Renal cortical epithelial cell (primary cell): ENCODE measurements around the gene FAM98B. TPM values are rescaled to one million over a fixed set of nuclear protein-coding genes. Genes with fewer than 3 reads are reported as not detected.

Source experiments
- DNase-seq: peaks from one replicate; pipeline ENCODE4 v3.0.0-alpha.2; 2011; ENCODE audit warnings: low read depth
- total RNA-seq: library from RNA; depleted of rRNA; stranded (reverse); fragments of >200 nt; gene quantifications from 2 replicates; pipeline ENCODE4 v1.2.3, GENCODE V29; 2014

The FAM98B gene
- total RNA-seq, 1 donor from 2014 or later: 14.3 TPM

DNA sequence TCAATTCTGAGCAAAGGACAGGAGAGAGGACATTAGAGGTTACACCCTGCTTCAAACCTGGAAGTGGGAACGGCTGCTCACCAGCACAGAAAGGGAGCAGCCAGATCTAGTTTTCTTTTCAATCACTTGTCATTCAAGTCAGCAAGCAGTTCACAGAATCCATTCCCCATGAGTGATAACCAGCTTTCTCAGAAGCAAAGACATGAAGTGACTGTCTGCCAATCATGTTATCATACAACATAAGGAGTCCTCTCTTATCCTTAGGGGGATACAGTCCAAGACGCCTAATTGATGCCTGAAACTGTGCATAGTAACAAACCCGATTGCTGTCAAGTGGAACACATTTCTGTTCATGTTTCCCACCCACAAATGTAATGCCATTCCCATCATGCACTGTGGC lies 54.7 kb downstream of the FAM98B start:
- DNase-seq: no peak

DNA sequence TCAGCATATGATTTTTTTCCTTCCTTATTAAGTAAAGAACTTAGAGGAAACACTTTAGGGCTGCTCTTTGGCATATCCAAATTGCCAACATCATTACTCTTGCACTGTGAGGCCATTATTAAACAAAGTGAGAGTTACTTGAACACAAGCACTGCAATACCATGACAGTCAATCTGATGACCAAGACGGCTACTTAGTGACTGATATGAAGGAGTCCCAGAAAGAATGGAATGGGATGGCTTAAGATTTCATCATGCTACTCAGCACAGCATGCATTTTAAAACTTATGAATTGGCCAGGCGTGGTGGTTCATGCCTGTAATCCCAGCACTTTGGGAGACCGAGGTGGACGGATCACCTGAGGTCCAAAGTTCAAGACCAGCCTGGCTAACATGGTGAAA lies 55.2 kb downstream of the FAM98B start:
- no peak for DNase-seq

DNA sequence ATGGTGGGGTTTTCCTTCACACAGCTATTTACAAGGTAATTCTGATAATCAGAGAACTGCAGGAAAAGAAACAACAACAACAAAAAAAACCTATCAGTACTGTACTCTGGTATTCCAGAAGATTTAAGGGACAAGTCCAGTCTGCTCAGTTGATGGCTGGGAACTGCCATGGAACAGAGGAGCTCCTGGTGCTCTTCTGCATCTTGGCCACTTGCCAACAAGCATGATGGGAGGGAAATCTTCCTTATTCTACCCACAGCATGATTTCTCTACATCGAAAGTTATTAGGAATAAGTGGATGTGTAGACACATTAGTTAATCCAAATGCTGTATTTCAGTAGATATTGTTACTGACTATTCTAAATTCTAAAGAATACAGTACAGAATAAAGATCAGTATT lies 59.0 kb downstream of the FAM98B start:
- DNase-seq: no peak

DNA sequence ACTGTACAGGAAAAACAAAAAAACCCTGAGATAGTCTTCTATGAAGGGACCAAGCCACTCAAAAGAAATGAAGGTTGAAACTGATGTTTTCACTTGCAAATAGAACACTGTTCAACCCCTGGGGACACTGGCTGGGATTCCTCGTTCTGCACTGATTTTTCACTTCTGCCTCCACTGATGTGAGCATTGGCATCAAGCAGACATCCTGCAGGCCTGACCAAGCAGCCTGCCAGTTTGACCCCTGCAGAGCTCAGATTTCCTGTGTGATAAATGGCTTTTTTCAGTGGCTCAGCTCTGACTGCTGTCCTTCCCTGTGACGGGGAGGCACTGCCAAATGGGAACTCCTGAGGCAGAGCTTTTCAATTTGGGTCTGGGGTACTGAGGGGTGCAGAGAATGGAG lies 60.7 kb downstream of the FAM98B start:
- no peak for DNase-seq

DNA sequence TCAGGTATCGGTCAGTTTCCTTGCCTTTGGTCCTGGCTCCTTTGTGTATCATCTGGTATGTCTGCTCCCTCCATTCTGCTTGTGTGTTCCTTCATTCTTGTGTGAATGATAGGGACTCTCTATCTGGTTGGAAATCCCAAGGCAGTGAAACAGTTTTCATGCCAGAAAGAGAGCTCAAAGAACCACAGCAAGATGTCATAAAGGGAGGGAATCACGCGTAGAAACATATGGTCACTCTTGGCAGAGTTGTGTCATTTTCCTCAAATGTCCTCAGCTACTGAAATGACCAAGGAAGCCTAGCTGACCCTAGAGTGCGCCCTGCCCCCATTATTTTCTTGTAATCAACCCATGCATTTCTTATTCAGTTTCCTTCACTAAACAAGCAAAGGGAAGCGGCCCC lies 62.7 kb downstream of the FAM98B start:
- no peak for DNase-seq

DNA sequence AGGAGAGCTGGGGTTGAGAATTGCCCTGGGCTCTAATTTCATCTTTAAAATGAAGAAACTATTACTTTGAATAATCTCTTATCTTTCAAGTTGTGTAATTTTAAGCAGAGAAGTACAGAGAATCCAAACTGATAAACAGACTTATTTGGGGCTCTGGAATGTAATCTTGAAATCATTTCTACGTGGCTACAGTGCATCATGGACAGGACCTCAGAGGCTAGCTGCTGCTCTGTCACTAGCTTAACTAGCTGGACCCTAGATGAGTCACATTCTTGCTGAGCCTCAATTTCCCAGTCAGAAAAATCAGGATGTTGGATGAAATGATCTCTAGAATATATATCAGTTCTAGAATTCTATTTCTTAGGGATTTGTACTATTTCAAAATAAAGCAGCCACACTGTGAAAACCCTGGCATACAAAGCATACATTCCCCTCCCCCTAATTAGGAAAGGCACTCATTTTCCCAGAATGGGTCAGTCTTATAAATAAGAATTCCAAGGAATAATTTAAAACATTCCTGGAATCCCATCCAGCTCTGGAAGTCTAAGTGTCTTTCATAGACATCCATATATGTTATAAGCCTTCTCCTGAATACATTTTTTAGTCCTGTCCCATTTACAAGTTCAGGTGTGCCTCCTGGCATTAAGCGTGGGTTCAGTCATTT lies 63.5 kb downstream of the FAM98B start:
- DNase-seq: no peak

DNA sequence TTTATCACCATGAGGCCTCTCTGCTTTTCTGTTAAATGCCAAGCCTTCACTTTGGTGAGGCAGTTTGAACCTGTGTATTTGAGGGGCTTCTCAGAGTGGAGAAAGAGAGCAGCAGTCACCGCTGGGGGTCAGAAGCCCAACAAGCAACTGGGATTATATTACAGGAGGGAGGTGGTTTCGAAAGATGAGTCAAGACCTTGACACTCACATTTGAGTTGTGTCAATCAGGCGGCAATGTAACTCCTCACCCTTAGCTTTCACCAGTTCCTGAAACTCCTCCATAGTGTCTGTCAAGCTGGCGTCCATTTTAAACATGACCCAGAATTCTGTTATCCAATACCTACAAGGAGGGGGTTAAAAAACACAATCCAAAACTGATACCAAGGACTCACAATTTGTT lies 64.2 kb downstream of the FAM98B start:
- no peak for DNase-seq

DNA sequence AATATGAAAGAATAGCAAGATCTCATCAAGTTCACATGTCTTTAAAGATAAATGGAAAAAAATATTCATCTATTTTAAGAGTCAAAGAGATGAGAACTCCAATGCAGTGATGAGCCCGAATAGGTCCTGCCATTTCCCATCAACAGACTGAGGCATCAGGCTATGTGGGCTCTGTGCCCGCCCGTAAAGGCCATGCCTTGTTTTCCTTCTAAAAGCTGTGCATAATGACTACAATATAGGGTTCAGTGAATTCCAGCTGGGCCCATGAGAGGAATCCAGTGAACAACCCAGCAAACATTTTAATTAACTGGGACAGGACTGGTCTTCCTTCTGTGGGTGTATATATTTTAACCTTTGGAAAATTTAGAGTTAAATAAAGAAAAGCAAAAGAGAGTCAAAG lies 66.1 kb downstream of the FAM98B start:
- DNase-seq: no peak

DNA sequence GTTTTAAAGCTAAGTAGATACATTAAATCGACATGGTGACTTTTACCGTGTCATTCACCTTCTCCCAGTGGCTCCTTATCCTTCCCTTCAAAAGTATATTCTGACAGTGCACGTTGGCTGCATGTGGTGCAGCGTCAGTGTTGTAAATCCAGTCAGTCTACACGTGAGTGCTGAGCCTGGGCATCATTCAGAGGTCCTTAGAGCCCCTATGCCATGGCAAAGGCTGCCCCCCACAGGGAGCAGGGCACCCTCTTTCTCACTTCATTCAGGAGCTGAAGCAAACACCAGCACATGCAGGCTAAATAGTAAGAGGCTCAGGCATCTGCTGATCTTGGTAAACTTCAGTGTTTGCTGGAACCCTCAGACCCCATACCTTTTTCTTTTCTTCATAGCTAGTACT lies 67.4 kb downstream of the FAM98B start:
- DNase-seq: no peak

DNA sequence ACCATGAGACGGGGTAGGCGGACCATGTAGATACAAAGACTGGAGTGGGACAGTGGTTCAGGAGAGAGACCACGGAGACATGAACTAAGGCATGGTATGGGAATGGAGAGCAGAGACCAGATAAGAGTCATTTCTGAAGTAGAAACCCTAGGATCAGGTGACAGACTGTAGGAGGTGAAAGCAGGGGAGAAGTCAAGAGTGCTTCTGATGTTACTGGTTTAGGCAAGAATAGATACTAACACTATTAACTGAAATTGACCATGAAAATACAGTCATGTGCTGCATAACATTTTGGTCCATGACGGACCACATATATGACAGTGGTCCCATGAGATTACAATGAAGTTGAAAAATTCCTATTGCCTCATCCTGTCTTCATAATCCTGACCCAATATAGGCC lies 69.0 kb downstream of the FAM98B start:
- DNase-seq: no peak

DNA sequence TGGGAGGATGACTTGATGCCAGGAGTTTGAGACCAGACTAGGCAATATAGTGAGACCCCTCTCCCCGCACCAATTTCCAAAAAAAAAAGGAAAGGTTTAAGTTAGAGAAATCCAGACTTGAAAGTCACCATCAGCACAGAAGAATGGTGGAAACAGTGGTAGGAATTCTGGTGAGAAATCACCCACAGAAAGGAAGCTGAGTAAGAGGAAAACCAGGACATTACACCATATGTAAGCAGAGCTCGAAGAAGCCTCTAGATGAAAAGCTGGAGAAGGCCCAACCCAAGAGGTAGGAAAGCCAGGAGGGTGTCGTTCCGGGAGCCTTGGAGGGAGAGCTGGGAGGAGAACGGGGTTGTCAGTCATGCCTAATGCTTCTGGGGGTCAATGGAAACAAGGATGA lies 70.2 kb downstream of the FAM98B start:
- no peak for DNase-seq

DNA sequence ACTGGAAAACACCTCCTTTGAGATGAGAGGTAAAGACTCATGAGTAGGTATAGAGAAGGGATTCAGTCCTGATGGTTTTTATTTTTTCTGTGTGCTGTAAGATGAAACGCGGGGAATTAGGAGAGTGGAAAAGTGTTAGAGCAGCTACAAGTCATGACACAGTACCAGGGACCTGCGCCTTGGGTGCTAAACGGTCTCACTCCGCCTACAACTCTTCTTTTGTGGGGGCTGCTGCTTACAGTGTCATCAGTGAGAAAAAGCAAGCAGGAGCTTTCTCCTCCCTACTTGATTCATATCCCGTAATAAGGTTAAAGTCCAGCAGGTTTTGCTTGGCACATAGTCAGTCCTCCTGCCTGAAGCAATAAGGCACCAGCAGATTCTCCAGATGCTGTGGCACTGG lies 71.6 kb downstream of the FAM98B start:
- DNase-seq: no peak

DNA sequence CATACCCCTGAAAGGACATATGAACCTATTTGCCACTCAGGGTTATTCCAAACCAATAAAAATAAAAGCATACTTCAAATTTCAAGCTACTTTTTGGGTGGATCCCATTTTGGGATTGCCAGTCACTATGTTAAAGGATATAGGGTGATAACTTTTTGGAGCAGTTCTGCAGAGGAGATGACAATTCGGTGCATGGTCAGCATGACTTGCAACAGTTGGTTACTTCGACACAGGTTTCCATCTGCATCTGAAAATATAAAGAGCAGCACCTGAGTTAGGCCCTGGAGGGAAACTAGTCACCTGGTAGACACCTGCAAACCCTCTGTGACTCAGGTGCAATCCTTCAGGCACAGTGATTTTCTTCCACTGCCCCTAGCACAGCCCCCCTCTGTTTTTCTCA lies 72.2 kb downstream of the FAM98B start:
- no peak for DNase-seq

DNA sequence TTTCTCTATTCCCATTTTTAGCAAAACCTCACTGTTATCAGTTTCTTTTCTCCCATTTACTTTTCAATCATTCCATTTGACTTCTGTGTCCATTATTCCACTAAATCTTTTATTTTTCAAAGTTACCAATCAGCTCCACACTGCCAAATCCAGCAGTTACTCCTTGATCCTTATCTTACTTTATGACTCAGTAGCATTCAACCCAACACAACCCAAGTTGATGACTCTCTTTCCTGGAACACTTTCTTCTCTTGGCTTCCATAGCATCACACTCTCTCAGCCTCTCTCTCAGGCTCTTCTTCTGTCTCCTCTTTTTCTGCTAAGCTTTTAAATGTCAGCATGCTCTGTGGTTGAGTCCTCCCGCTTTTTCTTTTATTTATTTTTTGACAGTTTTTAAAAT lies 74.4 kb downstream of the FAM98B start:
- peak; percentile 12 for DNase-seq

DNA sequence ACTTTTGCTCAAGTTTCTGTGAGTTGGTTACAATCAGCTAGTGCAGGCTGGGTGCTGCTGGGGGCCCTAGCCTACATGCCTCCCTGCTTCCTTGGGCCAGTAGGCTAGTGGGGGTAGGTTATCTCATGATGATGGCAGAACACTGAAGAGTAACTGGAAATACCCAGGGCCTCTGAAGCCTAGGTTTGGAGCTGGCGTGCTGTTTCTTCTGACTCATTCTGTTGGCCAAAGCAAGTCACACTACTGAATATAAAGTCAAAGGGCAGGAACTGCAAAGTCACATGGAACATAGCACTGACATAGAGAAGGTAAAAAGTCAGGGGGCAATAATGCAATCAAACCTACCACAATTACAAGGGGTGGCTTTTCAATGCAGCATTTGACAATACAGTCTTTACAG lies 76.2 kb downstream of the FAM98B start:
- peak; percentile 62 for DNase-seq

DNA sequence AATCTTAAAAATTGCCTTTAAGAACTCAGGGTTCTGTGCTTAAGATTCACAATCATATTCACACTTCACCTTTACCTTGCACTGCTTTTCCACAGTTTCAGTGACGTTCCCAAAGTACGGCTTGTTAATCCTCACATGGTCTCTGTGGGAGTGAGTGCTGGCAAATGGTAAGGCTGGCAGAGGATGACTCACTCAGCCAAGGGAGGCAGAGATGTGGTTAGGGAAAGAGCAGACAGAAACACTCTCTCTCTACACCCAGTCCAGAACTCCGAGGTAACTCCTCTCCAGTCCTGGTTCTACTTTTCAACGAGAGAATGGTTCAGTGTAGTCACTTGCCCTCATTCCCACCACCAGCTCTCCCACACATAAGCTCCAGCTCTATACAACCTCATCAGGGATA lies 77.6 kb downstream of the FAM98B start:
- peak; percentile 86 for DNase-seq

DNA sequence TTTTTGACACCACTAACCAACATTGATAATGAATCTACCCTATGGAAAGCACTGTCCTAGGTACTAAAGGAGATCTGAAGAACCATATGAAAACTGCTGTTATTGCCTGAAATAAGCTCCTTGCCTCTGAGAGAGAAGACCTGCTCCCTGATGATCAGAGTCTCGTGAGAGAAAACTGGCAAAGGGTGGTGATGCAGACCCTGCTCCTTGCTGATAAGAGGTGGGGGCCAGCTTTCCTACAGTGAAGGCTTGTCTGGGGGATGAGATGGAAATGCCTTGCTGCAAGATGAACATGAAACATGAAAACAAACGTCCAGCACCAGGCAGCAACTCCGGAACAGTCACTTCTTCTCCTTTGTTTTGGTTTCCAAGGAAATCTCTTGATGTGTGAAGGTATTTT lies 78.8 kb downstream of the FAM98B start:
- DNase-seq: no peak

DNA sequence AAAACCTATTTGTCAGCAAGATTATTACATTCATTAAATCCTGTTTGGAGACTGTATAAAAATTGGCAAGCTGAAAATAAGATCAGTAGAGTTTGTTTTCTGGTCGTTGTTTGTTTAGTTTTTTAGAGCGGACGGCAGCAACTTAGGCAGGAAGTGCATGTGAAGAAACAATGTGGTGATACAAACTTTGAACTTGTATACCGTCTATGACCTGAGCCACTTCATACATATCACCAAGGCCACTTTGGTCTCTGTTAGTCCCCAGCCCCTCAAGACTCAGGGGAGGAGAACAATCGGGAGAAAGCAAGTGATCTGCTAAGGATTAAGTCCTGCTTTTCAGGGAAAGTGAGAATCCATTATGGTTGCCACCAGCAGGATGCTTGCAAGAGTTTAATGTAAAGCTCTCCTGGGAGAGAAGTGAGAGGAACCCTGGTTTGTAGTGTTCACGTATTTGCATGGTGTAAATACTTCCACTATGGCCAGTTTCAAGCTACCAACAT lies 79.5 kb downstream of the FAM98B start:
- DNase-seq: no peak

DNA sequence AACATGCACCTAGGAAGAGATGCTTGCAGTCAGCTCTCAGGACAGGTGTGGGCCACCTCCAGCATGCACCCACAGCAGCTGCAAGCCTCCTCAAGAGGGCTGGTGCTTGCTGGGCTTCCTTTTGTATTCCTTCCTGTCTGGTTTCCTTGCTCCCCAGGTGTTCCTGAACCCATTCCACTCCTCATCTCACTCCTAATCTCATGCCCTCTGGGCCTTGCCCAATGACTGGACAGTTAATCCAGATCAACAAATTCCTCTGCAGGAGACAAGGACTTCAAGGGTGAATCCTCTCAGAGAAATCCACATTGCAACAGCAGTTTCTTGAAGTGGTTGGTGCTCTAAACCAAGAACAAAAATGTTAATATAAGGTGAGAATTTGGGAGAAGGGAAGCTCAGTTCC lies 80.0 kb downstream of the FAM98B start:
- no peak for DNase-seq

DNA sequence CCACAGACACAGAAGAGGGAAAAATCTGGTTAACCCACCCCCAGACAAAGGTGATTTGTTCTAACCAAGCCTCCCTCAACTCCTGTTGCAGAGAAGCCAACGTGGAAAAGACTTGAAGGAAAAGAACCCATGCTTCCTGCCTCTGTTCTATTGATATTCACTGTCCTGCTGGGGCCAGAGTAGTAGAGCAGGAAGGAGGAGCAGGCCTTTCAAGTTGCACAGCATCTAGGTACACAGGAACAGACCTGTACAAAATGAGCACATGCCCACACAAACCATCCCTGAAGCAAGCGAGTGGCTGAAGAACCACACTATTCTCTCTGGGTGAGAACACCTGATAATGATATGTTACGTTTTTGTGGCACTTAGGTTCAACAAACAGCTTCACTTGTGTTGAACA lies 80.8 kb downstream of the FAM98B start:
- no peak for DNase-seq

DNA sequence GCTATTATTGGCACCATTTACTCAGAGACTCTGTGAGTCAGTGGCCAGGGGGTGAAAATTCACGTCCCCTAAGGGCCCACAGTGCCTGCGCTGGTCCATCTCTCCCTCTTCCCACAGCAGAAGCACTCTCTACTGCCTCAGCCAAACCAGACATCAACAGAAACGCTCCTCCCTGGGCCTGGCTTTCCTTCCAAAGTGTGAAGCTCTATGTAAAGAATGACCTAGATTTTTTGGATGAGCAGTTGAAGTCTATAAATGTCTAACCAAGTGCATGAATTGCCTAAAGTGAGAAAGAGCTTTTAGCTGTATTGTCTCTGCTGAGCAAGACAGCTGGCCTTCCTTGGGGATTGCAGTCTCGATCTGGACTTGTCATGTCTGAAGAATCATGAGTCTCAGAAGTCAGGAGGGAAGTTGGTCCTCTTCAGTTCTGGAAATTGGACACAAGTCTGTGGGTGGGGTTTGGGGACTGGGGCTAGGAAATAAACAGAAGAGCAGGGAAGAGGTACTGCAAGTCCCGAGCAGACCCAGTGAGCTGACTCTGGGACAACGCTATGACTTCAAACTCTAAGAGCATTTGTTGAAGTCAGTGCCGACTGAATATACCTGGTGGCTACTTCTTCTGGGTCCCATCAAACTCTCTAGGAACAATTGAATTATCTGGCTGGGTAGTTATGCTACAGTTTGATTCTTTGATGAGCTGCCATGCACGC lies 81.7 kb downstream of the FAM98B start:
- peak; percentile 18 for DNase-seq

DNA sequence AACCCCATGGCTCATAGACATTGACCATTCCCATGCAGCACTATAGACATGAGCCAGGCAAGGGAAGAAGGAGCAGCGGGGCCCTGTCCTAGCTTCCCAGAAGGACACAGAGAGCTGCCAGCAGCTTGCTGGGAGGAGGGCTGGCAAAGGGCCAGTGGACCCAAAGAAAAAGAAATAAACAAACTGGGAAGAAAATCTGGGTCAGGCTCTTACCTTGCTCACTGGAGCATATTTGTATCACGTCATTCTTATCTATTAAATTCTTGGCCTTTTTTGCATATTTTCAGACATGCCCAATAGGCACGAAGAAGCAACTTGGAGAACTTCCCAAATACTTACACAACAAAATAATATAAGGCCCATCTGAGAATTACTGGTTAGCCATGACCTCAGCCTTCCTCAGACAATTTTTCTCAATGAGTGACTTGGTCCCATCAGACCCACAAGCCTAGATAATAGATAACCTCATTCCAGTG lies 82.3 kb downstream of the FAM98B start:
- peak; percentile 82 for DNase-seq
